Neural cell (in vitro differentiated cells): ENCODE measurements around the gene OPRL1.

Experiments
- EZH2 ChIP-seq: fragments of 200-600, 300-800 bp; shearing (Covaris generic), sonication (generic); IDR thresholded peaks from 2 replicates; pipeline ENCODE4 v1.6.1; 2014; ENCODE audit warnings: antibody characterized with exemption, low read length, borderline replicate concordance, mild to moderate bottlenecking; ENCODE audit not compliant: insufficient read depth, poor library complexity, severe bottlenecking
- POLR2AphosphoS5 ChIP-seq: IDR thresholded peaks from 2 replicates; pipeline ENCODE4 v1.6.1; 2012
- SMC3 ChIP-seq: fragments of 450-650 bp; conservative IDR thresholded peaks from 2 replicates; pipeline ENCODE4 v1.6.1; 2014; ENCODE audit warnings: antibody characterized with exemption, mild to moderate bottlenecking, moderate library complexity; ENCODE audit not compliant: poor library complexity

- TF ChIP-seq EZH2, result no peak
- no peak for TF ChIP-seq SMC3
- no peak for TF ChIP-seq POLR2AphosphoS5
Measured at GRCh38 chr20:64041040-64041780, 38.7 kb upstream of the OPRL1 start.
